Panc1 (cell line): ENCODE results near the gene KIRREL3.

Experiments used
- CTCF ChIP-seq: fragments of 450-650 bp; IDR thresholded peaks from 2 replicates; pipeline ENCODE4 v1.5.1; 2017; ENCODE audit warnings: mild to moderate bottlenecking
- POLR2AphosphoS5 ChIP-seq: IDR thresholded peaks from 2 replicates; pipeline ENCODE4 v1.6.1; 2012; ENCODE audit warnings: mild to moderate bottlenecking, low read depth, low read length, moderate library complexity
- REST ChIP-seq, 2 experiments: IDR thresholded peaks; 2 replicates each; pipeline ENCODE4 v1.6.1; 2011 to 2012; ENCODE audit warnings: low read depth in 2 of 2, control low read depth in 1 of 2, low read length in 1 of 2, mild to moderate bottlenecking in 1 of 2, moderate library complexity in 1 of 2; ENCODE audit not compliant: insufficient read depth in 1 of 2
- TCF7L2 ChIP-seq: IDR thresholded peaks from 2 replicates; pipeline ENCODE4 v1.6.1; 2011; ENCODE audit warnings: mild to moderate bottlenecking, low read depth, low read length, inconsistent platforms

GRCh38 chr11:126514061-126514693, 486.4 kb downstream of the KIRREL3 start:
- TF ChIP-seq CTCF (no peak), POLR2AphosphoS5 (no peak), REST (IDR thresholded peaks at IDR 0.05; ENCODE audit: insufficient read depth in 1 of 2, low read depth in 2 of 2, low read length in 1 of 2) (no peak), TCF7L2 (no peak)
